ENCODE measurements around the gene SKIL.

DNA sequence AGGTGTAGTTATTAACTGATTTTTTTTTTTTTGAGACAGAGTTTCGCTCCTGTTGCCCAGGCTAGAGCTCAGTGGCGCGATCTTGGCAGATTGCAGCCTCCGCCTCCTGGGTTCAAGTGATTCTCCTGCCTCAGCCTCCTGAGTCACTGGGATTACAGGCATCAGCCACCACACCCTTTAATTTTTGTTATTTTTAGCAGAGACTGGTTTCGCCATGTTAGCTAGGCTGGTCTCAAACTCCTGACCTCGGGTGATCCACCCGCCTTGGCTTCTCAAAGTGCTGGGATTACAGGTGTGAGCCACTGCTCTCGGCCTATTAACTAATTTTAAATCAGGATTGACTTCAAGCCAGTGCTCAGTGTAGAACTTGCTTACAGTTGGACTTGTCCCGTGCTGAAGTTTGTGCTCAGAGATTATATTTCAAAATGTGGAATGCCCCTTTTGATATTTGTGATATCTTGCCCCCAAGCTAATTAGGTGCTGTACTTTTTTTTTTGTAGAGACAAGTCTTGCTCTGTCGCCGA lies 6.0 kb downstream of the SKIL start:
- TF ChIP-seq CTCF (IDR thresholded peaks at IDR 0.05) (no peak), EZH2 (IDR thresholded peaks at IDR 0.05; ENCODE audit: borderline replicate concordance, insufficient read depth, low read depth, low read length, poor library complexity, severe bottlenecking) (no peak)
